Activated CD4-positive, alpha-beta T cell treated with anti-CD3 and anti-CD28 coated beads, Interleukin-2, amount 50 U/mL, for 48 hours (primary cell): ENCODE results near the gene DENND6B.
"Not testable (repeated sequence)": the region's sequence is repeated elsewhere in the genome, so short reads cannot be mapped to it uniquely, and the experiment has no call there.

Experiments used
- DNase-seq, 2 experiments: peaks; one replicate each; pipeline ENCODE4 v3.0.0-alpha.2; 2020

The DENND6B gene

DNA sequence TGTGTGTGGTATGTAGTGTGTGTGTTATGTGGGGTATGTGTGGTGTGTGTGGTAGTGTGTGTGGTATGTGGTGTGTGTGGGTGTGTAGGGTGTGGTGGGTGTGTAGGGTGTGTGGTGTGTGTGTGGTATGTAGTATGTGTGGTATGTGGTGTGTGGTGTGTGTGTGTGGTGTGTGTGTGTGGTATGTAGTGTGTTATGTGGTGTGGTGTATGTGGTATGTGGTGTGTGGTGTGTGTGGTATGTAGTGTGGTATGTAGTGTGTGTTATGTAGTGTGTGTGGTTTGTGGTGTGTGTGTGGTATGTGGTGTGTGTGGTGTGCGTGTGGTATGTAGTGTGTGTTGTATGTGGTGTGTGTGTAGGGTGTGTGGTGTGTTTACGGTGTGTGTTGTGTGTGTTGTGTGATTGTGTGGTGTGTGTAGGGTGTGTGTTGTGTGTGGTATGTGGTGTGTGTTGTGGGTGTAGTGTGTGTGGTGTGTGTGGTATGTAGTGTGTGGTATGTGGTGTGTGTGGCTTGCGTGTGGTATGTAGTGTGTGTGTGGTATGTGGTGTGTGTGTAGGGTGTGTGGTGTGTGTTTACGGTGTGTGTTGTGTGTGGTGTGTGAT lies 12.1 kb upstream of the DENND6B start:
- no peak for DNase-seq

- no peak for DNase-seq
Measured at GRCh38 chr22:50338042-50338573, 11.3 kb upstream of the DENND6B start.

DNA sequence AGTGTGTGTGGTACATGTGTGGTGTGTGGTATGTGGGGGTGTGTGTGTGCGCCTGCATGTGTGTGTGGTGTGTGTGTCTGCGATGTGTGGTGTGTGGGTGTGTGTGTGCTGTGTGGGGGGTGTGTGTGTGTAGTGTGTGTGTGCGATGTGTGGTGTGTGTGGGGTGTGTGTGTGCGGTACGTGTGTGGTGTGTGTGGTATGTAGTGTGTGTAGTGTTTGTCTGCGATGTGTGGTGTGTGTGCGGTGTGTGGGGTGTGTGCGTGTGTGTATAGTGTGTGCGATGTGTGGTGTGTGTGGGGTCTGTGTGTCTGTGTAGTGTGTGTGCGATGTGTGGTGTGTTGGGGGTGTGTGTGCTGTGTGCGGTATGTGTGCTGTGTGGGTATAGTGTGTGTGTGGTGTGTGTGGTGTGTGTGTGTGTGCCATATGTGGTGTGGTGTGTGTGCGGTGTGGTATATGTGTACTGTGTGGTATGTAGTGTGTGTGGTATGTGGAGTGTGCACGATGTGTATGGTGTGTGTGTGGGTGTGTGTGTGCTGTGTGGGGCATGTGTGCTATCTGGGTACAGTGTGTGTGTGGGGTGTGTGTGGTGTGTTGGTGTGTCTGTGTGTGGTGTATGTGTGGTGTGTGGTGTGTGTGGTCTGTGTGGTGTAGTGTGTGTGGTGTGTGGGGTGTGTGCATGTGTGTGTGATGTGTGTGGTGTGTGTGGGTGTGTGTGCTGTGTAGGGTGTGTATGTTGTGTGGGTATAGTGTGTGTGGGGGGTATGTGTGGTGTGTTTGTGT lies 10.6 kb upstream of the DENND6B start:
- no peak for DNase-seq

- not testable (repeated sequence) for DNase-seq
Measured at GRCh38 chr22:50334433-50334832, 7.6 kb upstream of the DENND6B start.

- no peak for DNase-seq
Measured at GRCh38 chr22:50329236-50329635, 2.4 kb upstream of the DENND6B start.

- no peak for DNase-seq
Measured at GRCh38 chr22:50327711-50328019, 853 bp upstream of the DENND6B start.

- no peak for DNase-seq
Measured at GRCh38 chr22:50326225-50326955, 422 bp downstream of the DENND6B start.

GRCh38 chr22:50325444-50326224 lies 1.2 kb downstream of the DENND6B start:
- DNase-seq, result no peak

DNA sequence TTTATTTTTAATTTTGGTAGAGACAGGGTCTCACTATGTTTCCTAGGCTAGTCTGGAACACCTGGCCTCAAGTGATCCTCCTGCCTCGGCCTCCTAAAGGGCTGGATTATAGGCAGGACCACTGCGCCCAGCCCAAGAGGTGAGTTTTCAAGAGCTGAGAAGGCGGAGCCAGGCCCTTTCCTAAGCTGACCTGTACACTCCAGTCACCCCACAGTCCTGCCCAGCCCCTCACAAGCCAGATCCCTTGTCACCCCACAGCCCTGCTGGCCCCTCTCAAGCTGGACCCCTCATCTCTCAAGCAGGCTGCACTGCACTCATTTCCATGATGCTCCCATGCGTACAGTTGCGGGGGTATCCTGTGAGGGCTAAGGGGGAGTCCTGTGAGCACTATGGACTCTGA lies 2.9 kb downstream of the DENND6B start:
- DNase-seq, result no peak

GRCh38 chr22:50322382-50323104 lies 4.3 kb downstream of the DENND6B start:
- not testable (repeated sequence) for DNase-seq

DNA sequence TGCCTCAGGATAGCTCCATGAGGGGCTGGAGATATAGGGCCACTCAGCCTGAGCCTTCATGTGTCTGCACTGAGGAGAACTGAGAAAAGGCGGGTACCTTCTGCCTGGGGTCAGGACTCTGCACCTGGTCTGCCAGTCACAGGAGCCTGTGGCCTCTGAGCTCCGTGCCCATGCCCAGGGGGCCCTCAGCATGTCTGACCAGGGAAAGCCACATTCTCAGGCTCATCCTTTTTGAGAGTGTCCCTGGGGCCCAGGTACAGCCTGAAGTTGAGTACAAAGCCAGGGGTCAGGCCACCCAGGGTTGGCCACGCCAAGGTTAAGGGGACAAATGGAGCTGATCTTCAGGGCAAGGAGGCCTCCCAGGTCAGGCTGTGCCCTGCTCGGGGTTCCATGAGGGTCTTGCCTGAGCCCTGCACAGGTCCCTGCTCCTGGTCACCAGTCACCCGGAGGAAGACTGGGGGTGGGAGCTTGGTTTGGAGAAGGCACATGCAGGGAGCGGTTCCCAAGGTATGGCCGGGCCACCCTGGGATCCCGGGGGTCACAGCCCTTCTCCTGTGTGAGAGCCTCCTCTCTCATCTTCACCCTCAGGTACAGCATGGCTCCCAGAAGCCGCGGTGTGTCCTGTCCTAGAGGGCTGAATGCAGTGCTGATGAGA lies 6.0 kb downstream of the DENND6B start:
- DNase-seq, result no peak

DNA sequence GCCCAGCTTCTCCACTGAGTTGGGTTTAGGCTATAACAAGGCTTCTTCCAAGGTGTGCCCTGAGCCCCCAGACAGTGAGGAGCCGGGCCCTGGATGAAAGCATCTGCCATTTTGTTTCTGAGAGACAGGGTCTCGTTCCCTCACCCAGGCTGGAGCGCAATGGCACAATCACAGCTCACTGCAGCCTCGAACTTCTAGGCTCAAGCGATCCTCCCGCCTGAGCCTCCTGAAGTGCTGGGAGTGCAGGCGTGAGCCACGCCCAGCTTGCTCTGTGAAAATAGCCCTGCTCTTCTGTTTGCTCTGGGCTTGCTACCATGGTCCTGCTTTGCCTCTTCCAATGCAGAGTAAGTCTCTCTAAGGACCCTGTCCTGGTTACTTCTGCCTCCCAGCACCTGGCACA lies 6.7 kb downstream of the DENND6B start:
- DNase-seq, result no peak

DNA sequence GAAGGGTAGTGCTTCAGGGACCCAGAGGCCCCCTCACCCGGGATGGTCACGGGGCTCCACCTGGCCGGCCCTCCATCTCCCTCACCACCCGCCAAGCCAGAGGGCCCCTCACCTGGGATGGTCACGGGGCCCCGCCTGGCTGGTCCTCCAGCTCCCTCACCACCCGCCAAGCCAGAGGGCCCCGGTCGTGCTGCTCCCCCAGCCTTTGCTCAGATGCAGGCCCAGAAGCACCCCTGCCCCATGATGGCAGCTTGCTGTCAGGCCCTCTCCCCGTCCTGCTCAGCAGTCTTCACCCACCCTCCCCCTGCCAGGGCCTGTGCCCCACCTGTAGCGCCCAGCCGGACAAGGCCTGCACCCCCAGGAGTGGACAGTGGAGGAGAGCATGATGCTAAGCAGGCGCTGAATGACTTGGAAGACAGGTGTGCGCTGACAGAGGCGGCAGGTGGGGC lies 7.3 kb downstream of the DENND6B start:
- no peak for DNase-seq

DNA sequence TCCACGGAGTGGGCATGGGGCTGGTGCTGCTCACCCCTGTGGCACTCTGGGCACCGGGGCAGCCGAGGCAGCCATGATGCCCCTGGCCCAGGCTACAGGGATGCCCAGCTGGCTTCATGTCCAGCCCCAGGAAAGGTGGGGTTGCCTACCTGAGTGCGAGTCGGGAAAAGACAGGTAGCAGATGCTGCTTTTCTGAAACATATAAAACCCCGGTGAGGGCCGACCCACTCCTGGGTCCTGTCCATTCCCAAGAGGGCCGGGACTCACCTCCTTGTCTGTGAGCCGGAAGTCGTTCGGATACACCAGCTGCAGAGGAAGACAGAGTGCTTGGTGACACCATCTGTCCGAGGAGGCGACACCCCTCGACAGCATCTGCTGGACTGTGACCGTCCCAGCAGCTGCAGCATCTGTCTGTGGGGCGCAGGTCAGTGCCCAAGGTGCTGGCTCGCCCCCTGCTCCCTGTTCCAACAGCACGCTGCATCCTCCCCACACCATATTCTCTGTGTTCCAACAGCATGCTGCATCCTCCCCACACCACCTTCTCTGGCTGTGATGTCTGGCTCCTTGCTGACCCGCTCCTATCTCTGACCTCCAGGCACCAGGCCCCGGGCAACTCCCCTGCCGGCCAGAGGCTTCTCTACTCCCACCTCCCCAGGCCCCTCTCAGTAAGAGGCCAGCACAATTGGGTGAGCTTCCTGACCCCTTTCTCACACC lies 8.0 kb downstream of the DENND6B start:
- no peak for DNase-seq

GRCh38 chr22:50318356-50318697 lies 8.5 kb downstream of the DENND6B start:
- DNase-seq, result no peak

- DNase-seq, result no peak
Measured at GRCh38 chr22:50317674-50318073, 9.1 kb downstream of the DENND6B start.

DNA sequence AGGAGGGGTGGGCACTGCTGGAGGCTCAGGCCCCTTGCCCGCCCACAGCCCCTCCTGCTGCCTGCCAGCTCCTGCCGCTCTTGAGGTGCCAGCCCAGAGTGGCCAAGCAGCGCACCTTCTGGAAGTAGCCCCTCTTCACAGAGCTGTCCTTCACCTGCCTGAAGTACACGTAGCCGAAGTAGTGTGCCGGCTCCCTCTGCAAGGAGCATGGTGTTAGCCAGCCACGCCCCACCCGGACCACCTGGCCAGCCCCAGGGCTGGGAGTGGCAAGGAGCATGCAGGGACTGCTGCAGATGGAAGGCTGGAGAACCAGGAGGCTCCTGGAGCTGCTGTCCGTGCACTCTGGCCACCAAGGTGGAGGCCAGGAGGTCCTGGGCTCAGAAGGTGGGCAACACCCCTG lies 9.6 kb downstream of the DENND6B start:
- DNase-seq, result no peak

DNA sequence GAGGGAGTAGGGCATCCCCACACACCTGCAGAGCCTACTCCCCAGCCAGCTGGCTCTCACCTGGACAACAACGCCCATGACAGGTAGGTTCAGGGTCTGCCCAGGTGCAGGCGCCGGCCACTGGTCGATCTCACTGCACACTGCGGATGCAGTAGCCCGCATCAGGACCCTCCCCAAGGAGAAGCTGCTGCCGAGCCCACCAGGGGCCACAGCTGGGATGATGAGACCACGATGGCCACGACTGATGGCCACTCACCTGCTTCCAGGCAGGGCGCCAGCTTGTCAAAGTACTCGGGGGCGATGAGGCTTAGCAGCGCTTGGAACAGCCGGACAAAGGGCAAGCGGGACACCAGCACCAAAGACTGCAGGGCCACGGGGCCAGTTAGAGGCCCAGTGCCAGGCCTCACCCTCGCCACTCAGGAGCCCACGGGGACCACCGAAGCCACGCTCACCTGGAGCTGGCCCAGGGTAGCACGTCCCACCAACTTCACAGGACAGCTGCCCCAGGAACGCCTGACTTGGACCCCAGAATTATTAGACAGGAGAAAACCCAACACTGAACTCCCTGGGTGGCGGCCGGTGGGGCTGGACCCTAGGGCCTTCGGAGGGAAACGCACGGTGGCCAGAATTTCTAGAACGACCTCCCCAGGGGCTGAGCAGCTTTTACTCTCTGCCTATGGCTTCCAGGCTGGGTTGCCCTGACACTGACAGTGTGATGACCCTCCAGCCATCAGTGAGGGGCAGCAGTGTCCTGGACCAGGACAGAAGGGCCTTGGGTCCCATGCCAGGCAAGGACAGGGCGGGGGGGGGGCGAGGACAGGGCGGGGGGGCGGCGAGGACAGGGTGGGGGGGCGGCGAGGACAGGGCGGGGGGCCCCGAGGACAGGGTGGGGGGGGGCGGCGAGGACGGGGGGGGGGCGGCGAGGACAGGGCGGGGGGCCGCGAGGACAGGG lies 10.4 kb downstream of the DENND6B start:
- no peak for DNase-seq

GRCh38 chr22:50315289-50316113 lies 11.3 kb downstream of the DENND6B start:
- no peak for DNase-seq
